Urothelium cell line (cell line): ENCODE measurements around the gene RAB38.

ENCODE experiments used
- DNase-seq: peaks from one replicate; pipeline ENCODE4 v3.0.0; 2011; ENCODE audit warnings: low spot score, mixed read lengths
- FAIRE-seq: peaks from 2 replicates; lab custom pipeline; 2011; peaks lifted over from hg19 to GRCh38; lab: Jason Lieb, UNC

The RAB38 gene

DNA sequence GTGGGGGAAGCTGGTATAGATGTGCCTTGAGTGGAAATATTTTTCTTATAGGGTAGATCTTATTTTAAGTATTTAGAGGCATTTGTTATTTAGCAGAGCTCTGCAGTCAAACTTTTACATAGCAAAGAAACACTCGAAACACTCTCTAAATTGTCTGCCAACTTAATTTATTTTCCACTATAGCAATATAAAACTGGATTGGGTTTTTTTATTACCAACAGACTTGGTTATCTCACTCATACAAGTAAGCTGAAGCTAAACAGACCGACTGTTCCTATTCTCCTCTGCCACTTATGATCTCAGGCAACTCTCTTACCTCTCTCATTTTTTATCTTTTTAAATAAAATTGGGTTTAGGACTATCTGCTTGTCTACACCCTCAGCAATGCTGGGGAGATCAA lies 4.6 kb downstream of the RAB38 start:
- DNase-seq, result no peak
- no peak for FAIRE-seq

DNA sequence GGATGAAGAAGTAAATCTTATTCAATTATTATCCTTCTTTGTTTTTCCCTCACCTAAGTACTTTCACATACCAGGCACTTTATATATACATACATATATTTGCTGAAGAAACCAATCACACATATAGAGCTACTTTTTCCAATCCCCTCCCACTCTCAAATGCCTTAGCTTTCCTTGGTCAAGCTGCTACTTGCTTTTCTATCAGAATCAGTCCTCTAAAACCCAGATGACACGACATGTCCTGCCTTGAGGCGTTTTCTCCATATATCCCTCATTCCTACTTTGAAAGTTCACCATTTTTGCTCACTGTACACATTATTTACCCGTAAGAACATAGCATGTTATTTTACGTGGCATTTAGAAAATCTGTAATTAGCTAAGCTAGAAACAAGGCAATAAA lies 5.4 kb downstream of the RAB38 start:
- no peak for FAIRE-seq

GRCh38 chr11:88169471-88169870 lies 5.8 kb downstream of the RAB38 start:
- DNase-seq (no peak), FAIRE-seq (no peak)

More for the DNA sequence above, 5.4 kb downstream of the RAB38 start:
- no peak for DNase-seq

DNA sequence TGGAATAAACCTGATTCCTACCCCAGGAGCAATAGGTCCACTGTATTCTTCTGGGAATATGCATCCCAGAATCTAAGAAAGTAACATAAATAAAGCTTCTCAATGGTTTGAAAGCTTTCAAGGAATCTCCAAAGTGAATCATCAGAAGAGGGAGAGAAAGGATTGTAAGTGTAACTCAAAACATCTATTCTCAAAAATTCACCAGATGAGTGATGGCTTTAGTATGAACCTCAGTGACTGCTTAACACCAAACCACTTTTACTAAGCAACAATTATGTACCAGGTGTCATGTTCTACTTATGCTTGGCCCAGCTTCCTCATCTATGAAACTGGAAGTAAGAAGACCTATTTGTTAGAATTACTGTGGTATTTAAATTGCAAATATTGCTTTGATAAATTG lies 7.4 kb downstream of the RAB38 start:
- FAIRE-seq (no peak), DNase-seq (no peak)

- no peak for FAIRE-seq
- DNase-seq, result no peak
Observed at GRCh38 chr11:88164806-88165585, 10.2 kb downstream of the RAB38 start.

DNA sequence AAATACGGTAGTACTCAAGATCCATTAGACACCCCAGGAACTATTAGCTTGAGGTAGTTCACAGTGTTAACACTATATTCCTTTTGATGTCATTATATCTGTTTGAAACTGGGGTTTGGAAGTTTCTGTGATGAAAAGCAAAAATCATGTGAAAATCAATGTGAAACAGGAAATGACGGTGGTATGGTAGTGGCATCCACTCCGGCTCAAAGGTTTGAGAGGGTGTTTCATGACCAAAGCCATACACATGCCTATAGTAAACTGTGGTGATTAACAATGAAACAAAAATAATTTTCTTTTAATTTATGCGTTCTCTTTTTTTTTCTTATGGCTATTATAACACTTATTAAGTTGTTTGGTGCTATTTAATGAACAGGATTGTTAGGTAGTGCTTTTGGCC lies 10.9 kb downstream of the RAB38 start:
- FAIRE-seq (no peak), DNase-seq (no peak)

- DNase-seq (no peak), FAIRE-seq (no peak)
Observed at GRCh38 chr11:88158081-88158480, 17.2 kb downstream of the RAB38 start.

DNA sequence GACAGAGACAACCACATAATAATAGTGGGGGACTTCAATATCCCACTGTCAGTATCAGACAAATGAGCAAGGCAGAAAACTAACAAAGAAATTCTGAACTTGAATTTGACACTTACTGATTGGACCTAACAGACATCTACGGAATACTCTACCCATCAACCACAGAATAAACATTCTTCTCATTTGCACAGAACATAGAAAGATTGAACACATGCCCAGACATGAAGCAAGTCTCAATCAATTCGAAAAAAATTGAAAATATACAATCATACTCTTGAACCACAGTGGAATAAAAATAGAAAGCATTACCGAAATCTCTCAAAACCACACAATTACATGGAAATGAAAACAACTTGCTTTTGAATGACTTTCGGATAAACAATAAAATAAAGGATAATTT lies 17.9 kb downstream of the RAB38 start:
- DNase-seq, result no peak
- no peak for FAIRE-seq

DNA sequence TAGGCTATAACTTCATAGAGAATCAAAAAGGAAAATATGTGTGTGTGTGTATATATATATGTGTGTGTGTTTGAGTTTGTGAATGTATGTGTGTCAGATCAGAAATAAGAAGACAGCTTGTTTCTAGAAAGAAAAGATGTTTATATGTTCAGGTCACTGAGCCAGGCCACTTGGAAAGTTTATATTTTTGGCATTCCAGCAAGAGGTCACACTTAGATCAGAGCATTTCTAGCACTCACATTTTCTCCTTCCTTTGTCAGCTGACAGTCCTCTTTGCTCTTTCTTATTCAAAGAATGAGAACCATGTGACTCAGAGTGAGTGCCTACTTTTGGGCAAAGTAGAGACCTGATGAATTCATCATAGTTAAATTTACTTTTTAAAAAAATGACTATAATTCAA lies 22.9 kb downstream of the RAB38 start:
- FAIRE-seq, result no peak
- DNase-seq, result no peak

DNA sequence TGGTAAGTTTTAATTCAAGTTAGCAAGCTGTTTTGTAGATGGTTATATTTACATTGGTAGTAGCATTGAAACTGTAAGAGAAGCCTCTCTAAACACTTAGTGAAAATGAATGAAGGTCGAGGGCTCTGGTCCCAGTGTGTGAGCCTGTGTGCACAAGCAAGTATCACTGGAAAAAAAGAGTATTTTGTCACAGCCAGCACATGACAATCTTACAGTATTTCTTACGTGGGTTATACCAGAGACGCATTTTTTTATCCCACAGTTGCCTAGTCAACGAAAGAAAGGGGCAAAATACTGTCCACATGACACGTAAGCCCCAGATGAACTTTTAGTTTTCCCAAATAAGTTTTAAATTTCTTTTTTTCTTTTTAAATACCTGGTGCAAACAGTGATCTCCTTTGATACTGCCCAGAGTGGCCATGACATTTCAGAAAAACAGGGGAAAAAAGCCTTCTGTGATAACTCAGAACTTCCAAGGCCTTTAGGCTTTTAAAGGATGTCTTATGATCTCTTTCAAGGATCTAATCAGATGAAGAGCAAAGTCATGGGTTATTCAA lies 23.5 kb downstream of the RAB38 start:
- no peak for DNase-seq
- FAIRE-seq, result no peak

- DNase-seq (no peak), FAIRE-seq (no peak)
Observed at GRCh38 chr11:88146106-88146505, 29.1 kb downstream of the RAB38 start.

DNA sequence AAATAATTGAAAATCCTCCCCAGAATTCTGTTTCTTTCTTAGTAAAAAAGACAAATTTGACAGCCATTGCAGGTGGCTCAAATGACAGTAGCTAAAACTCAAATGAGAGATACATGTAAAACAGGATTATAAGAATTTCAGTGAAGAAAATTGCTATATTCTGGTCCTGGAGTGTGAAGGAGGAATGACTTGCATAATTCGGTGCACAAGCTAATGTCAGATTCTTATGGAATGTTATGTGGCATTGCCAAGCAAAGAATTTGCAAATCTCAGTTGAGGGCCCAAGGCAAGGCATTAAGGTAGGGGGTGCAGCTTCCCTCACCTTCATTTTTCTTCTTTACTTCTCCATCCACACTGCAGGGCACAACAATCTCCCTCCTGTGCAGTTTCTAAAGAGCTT lies 35.4 kb downstream of the RAB38 start:
- FAIRE-seq (no peak), DNase-seq (no peak)

DNA sequence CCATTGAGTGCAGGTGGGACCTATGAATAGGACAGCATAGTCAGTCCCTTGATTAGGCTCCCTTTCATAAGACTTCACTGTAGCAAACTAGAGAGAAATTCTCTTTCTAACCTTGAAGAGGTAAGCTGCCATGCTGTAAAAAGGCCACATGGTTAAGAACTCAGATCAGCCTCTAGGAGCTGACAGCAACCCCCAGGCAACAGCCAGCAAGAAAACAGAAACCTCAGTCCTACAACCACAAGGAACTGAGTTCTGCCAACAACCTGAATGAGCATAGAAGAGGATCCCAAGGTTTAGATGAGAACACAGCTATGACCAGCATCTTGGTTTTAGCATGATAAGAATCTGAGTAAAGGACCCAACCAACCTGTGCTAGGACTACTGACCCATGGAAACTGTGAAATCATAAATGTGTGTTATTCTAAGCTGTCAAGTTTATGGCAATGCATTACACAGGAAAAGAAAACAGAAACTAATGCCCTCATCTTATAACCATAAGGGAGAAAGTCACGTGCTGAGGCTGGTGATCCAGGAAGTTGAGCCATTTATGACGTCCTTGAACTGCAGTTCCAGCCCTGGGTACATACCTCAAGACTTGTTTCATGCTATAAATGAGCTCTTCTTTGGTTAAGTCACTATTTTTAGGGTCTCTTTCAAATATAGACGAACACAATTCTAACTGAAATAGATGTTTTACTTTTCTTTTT lies 43.3 kb downstream of the RAB38 start:
- DNase-seq, result no peak
- no peak for FAIRE-seq

DNA sequence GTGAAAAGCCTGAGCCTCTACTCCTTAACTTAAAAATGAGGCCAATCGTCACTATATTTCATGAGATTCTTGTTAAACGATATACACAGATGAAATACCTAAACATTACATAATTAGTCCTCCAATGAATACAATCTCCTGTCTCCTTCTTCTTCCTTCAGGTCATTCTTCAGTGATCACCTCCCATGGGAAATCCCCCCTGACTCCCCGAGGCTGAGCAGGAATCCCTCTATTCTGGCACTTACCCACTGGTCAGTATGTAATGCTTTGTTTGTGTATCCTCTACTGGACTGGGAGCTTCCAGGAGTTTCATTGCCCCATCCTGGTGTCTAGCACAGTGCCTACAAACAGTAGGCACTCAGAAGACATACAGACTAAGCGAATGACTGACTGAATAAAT lies 52.3 kb downstream of the RAB38 start:
- FAIRE-seq, result no peak
- DNase-seq, result no peak

DNA sequence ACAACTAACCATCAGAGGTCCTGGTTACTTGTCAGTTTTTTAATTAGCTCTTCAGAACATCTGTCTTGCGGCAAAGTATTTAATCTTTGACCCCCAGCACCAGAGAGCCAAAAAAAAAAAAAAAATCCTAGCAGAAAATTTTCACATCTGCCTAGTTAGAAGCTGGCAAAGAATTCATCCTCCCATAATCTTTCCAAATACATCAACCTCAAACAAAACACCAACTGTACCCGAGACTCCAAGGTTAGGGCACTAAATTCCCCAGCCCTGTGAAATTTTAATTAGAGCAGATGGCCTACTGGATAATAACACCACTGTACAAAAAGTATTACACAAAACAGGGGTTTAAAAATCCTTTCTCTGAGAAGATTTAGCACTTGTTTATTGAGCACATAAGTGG lies 55.7 kb downstream of the RAB38 start:
- no peak for FAIRE-seq
- DNase-seq, result no peak

DNA sequence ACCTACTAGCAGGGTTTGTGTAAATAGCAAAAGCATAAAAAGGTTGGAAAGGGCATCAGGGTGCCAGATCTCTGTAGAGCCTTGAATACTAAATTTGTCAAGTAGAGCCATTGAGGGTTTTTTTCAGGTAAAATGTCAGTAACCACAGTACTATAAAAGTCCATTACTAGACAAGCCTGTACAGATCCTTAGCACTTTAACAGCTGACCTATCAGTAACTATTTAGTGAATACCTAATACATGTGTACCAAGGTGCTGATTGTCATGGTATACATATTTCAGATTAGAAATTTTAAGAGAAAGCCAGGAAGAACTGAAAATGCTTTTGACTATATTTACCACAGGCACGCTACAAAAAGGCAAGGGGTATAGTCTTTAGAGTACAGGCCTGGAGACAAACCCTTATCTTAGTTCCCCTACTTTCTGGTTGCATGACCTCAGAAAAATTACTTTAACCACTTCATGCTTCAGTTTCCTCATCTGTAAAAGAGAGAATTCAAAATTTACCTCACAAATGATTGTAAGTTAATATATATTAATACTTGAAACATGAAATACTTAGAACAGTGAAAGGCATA lies 57.9 kb downstream of the RAB38 start:
- FAIRE-seq (no peak), DNase-seq (no peak)

GRCh38 chr11:88115828-88116755 lies 59.2 kb downstream of the RAB38 start:
- FAIRE-seq (no peak), DNase-seq (no peak)

DNA sequence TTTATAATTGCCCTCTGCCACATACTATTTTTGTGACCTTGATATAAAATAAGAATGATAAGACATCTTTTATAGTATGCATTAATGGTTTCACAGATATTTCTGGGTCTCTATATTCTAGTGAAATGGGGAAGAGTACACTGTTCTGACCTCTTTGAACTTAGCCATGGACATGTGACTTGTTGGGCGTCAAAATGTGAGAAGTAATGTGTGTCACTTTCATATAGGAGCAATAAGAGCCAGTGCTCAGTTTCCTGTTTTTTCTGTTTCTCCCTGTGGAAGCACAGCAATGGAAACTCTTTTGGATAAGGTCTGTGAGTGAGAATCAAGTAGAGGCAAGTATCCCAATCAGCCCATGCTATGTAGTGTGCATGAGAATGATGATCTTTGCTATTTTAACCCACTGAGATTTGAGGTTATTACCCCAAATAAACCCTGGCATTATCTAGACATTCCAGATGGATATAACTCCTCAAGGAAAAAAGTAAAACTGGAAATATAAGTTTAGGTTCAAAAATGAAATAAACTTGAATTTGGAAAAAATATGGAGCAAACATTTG lies 60.7 kb downstream of the RAB38 start:
- DNase-seq (no peak), FAIRE-seq (no peak)

GRCh38 chr11:88106666-88107065 lies 68.6 kb downstream of the RAB38 start:
- no peak for FAIRE-seq
- no peak for DNase-seq

GRCh38 chr11:88105951-88106350 lies 69.3 kb downstream of the RAB38 start:
- no peak for FAIRE-seq
- DNase-seq, result no peak
